HepG2 (cell line): ENCODE results near the gene EBF4. TPM values are rescaled to one million over a fixed set of nuclear protein-coding genes. Genes with fewer than 3 reads are reported as not detected.

Experiments used
- BHLHE40 ChIP-seq: IDR thresholded peaks from 2 replicates; pipeline ENCODE4 v1.6.1; 2011; ENCODE audit warnings: low read length, improper control_type of control experiment
- BRD4 ChIP-seq: sonication (generic); formaldehyde crosslinking; IDR thresholded peaks from 2 replicates; pipeline ENCODE4 v1.4.0; 2020; ENCODE audit warnings: missing genetic modification reagents
- CBX2 ChIP-seq, 2 experiments: fragments of 200-600 bp in 1 of 2; sonication (generic); formaldehyde crosslinking in 1 of 2; IDR thresholded peaks; 2 replicates each; pipeline versions ENCODE4 v1.7.0 to v1.8.1; 2018 to 2022; ENCODE audit warnings: low read depth in 2 of 2, low read length in 1 of 2, mild to moderate bottlenecking in 1 of 2, missing genetic modification reagents in 1 of 2
- CBX5 ChIP-seq: sonication (generic); formaldehyde crosslinking; IDR thresholded peaks from 2 replicates; pipeline ENCODE4 v1.4.0; 2020; ENCODE audit warnings: missing genetic modification reagents, borderline replicate concordance
- CC2D1A ChIP-seq: sonication (generic); formaldehyde crosslinking; IDR thresholded peaks from 2 replicates; pipeline ENCODE4 v1.8.1; 2023; ENCODE audit warnings: mild to moderate bottlenecking, missing genetic modification reagents
- FOXA3 ChIP-seq: IDR thresholded peaks from 2 replicates; pipeline ENCODE4 v1.6.1; 2016; ENCODE audit warnings: missing genetic modification reagents, missing compliant biosample characterization
- GLI4 ChIP-seq: sonication (generic); formaldehyde crosslinking; IDR thresholded peaks from 2 replicates; pipeline ENCODE4 v1.5.1; 2020; ENCODE audit warnings: missing genetic modification reagents, mild to moderate bottlenecking, moderate library complexity, borderline replicate concordance
- MTF2 ChIP-seq: sonication (generic); formaldehyde crosslinking; IDR thresholded peaks from 2 replicates; pipeline ENCODE4 v1.5.0; 2020; ENCODE audit warnings: missing genetic modification reagents, borderline replicate concordance
- NCOA1 ChIP-seq: sonication (generic); formaldehyde crosslinking; IDR thresholded peaks from 2 replicates; pipeline ENCODE4 v1.9.0; 2021; ENCODE audit warnings: missing genetic modification reagents
- PITX1 ChIP-seq: sonication (generic); formaldehyde crosslinking; IDR thresholded peaks from 2 replicates; pipeline ENCODE4 v1.5.1; 2020; ENCODE audit warnings: mild to moderate bottlenecking, missing genetic modification reagents
- SCMH1 ChIP-seq: sonication (generic); formaldehyde crosslinking; IDR thresholded peaks from 2 replicates; pipeline ENCODE4 v1.9.0; 2021; ENCODE audit warnings: missing genetic modification reagents, mild to moderate bottlenecking, borderline replicate concordance
- WIZ ChIP-seq: sonication (generic); formaldehyde crosslinking; IDR thresholded peaks from 2 replicates; pipeline ENCODE4 v1.5.1; 2020; ENCODE audit warnings: mild to moderate bottlenecking, missing genetic modification reagents
- ZBTB7A ChIP-seq: sonication (generic); formaldehyde crosslinking; IDR thresholded peaks from 2 replicates; pipeline ENCODE4 v1.8.0; 2022; ENCODE audit warnings: mild to moderate bottlenecking, missing genetic modification reagents
- ZNF10 ChIP-seq: sonication (generic); formaldehyde crosslinking; IDR thresholded peaks from 2 replicates; pipeline ENCODE4 v1.4.0; 2020; ENCODE audit warnings: mild to moderate bottlenecking, low read depth, missing genetic modification reagents, borderline replicate concordance
- ZNF577 ChIP-seq: sonication (generic); formaldehyde crosslinking; IDR thresholded peaks from 2 replicates; pipeline ENCODE4 v1.4.0; 2020; ENCODE audit warnings: mild to moderate bottlenecking, low read depth, missing genetic modification reagents, borderline replicate concordance
- ZNF678 ChIP-seq: sonication (generic); formaldehyde crosslinking; IDR thresholded peaks from 2 replicates; pipeline ENCODE4 v1.4.0; 2020; ENCODE audit warnings: mild to moderate bottlenecking, missing genetic modification reagents
- ZNF891 ChIP-seq: sonication (generic); formaldehyde crosslinking; IDR thresholded peaks from 2 replicates; pipeline ENCODE4 v1.5.0; 2020; ENCODE audit warnings: mild to moderate bottlenecking, missing genetic modification reagents
- ZSCAN21 ChIP-seq: sonication (generic); formaldehyde crosslinking; IDR thresholded peaks from 2 replicates; pipeline ENCODE4 v1.8.0; 2022; ENCODE audit warnings: mild to moderate bottlenecking, missing genetic modification reagents, moderate library complexity, borderline replicate concordance
- polyA plus RNA-seq, 8 experiments: library from polyadenylated mRNA; depleted of rRNA in 3 of 8; stranded (reverse) in 7 of 8; unstranded in 1 of 8; fragments of >200 nt; fragmentation: Illumina TruSeq in 4 of 8; extraction: Trizol in 4 of 8; gene quantifications; 2 replicates each; pipeline versions ENCODE4 v1.2.1 to v1.2.3, GENCODE V29; 2011 to 2016; ENCODE audit warnings: low read depth in 4 of 8, missing spikeins in 1 of 8, mixed read lengths in 1 of 8; ENCODE audit not compliant: insufficient read depth in 1 of 8
- total RNA-seq, 5 experiments: library from RNA; depleted of rRNA; stranded (reverse); fragments of >200 nt; fragmentation: Illumina TruSeq; extraction: Trizol; gene quantifications; 2 replicates each; pipeline ENCODE4 v1.2.3, GENCODE V29; 2016; ENCODE audit warnings: low read depth in 1 of 5
- TF ChIP-seq, protein P1 (sequence below): sonication (generic); formaldehyde crosslinking; IDR thresholded peaks from 2 replicates; pipeline ENCODE4 v1.4.0; 2020; ENCODE audit warnings: missing genetic modification reagents, borderline replicate concordance
- TF ChIP-seq, protein P2 (sequence below): sonication (generic); formaldehyde crosslinking; conservative IDR thresholded peaks from 2 replicates; pipeline ENCODE4 v1.4.0; 2020; ENCODE audit warnings: missing genetic modification reagents
- TF ChIP-seq, protein P3 (sequence below), 2 experiments: IDR thresholded peaks; 2 replicates each; pipeline ENCODE4 v1.6.1; 2011 to 2012; ENCODE audit warnings: low read length in 2 of 2, borderline replicate concordance in 1 of 2, low read depth in 1 of 2, mild to moderate bottlenecking in 1 of 2, moderate library complexity in 1 of 2

The EBF4 gene
- total and polyA plus RNA-seq, 2 of the 13 experiments (the other 11 are each of a cell fraction or from before 2014, with no cell fraction given): 0.84 to 2.2 TPM

DNA sequence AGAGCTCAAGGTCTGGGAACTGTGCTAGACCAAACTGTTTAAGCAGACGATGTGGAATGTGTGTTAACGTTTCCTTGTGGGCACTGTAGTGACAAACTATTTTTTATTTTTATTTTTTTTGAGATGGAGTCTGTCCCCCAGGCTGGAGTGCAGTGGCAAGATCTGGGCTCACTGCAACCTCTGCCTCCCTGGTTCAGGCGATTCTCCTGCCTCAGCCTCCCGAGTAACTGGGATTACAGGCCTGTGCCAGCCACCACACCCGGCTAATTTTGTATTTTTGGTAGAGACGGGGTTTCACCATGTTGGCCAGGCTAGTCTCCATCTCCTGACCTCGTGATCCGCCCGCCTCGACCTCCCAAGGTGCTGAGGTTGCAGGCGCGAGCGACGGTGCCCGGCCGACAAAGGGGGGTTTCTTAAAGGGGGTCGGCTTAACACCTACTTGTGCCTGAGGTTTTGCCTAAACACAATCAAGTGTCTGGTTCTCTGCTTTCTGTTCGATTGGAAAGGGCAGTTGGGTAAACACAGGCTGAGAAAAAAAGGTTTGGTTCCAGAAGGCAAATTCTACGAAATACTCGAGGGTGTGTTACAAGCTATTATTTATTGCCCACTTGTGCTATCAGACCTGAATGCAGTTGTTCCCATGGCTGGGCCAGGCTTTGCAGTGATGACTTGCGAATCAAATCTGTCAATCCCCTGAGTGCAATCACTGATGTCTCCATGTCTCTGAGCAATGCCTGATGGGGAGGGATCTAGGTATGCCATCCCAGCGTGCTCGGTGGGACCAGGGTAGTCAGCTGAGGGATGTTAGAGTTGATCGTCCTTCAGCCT, 38.8 kb upstream of the EBF4 start (continued):
- TF ChIP-seq ZSCAN21 (CRISPR knock-in tag) (no peak), ZBTB7A (CRISPR knock-in tag) (no peak), CBX2 (IDR thresholded peaks at IDR 0.05; ENCODE audit: low read depth, low read length) (no peak), CBX2 (CRISPR knock-in tag; IDR thresholded peaks at IDR 0.05; ENCODE audit: low read depth) (0 out of 2 replicates have a peak, but pooled peaks have one; percentile 71), SCMH1 (CRISPR knock-in tag) (no peak), PITX1 (CRISPR knock-in tag) (0 out of 2 replicates have a peak, but pooled peaks have one; percentile 20), ZNF678 (CRISPR knock-in tag) (no peak), CBX5 (no peak), BHLHE40 (no peak), NCOA1 (no peak), ZNF10 (CRISPR knock-in tag) (no peak), FOXA3 (no peak), GLI4 (CRISPR knock-in tag) (no peak), WIZ (no peak; the same call in 1 of the 2 replicates), MTF2 (CRISPR knock-in tag) (no peak), BRD4 (CRISPR knock-in tag) (no peak), ZNF891 (CRISPR knock-in tag) (no peak), CC2D1A (CRISPR knock-in tag) (0 out of 2 replicates have a peak, but pooled peaks have one; percentile 93), ZNF577 (CRISPR knock-in tag) (no peak)
- TF ChIP-seq, protein P1, sequence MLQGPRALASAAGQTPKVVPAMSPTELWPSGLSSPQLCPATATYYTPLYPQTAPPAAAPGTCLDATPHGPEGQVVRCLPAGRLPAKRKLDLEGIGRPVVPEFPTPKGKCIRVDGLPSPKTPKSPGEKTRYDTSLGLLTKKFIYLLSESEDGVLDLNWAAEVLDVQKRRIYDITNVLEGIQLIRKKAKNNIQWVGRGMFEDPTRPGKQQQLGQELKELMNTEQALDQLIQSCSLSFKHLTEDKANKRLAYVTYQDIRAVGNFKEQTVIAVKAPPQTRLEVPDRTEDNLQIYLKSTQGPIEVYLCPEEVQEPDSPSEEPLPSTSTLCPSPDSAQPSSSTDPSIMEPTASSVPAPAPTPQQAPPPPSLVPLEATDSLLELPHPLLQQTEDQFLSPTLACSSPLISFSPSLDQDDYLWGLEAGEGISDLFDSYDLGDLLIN: no peak
- TF ChIP-seq, protein P2, sequence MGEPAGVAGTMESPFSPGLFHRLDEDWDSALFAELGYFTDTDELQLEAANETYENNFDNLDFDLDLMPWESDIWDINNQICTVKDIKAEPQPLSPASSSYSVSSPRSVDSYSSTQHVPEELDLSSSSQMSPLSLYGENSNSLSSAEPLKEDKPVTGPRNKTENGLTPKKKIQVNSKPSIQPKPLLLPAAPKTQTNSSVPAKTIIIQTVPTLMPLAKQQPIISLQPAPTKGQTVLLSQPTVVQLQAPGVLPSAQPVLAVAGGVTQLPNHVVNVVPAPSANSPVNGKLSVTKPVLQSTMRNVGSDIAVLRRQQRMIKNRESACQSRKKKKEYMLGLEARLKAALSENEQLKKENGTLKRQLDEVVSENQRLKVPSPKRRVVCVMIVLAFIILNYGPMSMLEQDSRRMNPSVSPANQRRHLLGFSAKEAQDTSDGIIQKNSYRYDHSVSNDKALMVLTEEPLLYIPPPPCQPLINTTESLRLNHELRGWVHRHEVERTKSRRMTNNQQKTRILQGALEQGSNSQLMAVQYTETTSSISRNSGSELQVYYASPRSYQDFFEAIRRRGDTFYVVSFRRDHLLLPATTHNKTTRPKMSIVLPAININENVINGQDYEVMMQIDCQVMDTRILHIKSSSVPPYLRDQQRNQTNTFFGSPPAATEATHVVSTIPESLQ: no peak
- TF ChIP-seq, protein P3, sequence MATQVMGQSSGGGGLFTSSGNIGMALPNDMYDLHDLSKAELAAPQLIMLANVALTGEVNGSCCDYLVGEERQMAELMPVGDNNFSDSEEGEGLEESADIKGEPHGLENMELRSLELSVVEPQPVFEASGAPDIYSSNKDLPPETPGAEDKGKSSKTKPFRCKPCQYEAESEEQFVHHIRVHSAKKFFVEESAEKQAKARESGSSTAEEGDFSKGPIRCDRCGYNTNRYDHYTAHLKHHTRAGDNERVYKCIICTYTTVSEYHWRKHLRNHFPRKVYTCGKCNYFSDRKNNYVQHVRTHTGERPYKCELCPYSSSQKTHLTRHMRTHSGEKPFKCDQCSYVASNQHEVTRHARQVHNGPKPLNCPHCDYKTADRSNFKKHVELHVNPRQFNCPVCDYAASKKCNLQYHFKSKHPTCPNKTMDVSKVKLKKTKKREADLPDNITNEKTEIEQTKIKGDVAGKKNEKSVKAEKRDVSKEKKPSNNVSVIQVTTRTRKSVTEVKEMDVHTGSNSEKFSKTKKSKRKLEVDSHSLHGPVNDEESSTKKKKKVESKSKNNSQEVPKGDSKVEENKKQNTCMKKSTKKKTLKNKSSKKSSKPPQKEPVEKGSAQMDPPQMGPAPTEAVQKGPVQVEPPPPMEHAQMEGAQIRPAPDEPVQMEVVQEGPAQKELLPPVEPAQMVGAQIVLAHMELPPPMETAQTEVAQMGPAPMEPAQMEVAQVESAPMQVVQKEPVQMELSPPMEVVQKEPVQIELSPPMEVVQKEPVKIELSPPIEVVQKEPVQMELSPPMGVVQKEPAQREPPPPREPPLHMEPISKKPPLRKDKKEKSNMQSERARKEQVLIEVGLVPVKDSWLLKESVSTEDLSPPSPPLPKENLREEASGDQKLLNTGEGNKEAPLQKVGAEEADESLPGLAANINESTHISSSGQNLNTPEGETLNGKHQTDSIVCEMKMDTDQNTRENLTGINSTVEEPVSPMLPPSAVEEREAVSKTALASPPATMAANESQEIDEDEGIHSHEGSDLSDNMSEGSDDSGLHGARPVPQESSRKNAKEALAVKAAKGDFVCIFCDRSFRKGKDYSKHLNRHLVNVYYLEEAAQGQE (IDR thresholded peaks at IDR 0.05; ENCODE audit: borderline replicate concordance in 1 of 2, low read depth in 1 of 2, low read length in 2 of 2): no peak
